Adrenal gland (tissue), 12 donors: ENCODE measurements around the gene ADAMTS16. TPM values are rescaled to one million over a fixed set of nuclear protein-coding genes. Genes with fewer than 3 reads are reported as not detected.

Experiments used
- DNase-seq, 7 donors: peaks; one replicate each; pipeline ENCODE4 v3.0.0-alpha.2; 2019 to 2020
- H3K27ac ChIP-seq, 5 donors: fragments of 200-600 bp; sonication (generic) in 4 of 5; 1 replicate in 3 of 5; 2 replicates in 2 of 5; pipeline versions ENCODE4 v1.5.1 to v1.8.0; 2016 to 2020; ENCODE audit warnings: mild to moderate bottlenecking in 1 of 5
- H3K27me3 ChIP-seq: fragments of 200-600 bp; 2 replicates; pipeline ENCODE4 v1.8.0; 2021
- H3K36me3 ChIP-seq, 2 donors: fragments of 200-600 bp; replicated peaks in 1 of 2; 1 replicate in 1 of 2; 2 replicates in 1 of 2; pipeline versions ENCODE4 v1.5.1 to v1.8.0; 2018 to 2022
- H3K4me1 ChIP-seq, 2 donors: fragments of 200-600 bp; replicated peaks in 1 of 2; 1 replicate in 1 of 2; 2 replicates in 1 of 2; pipeline versions ENCODE4 v1.5.1 to v1.8.0; 2018 to 2021
- H3K4me3 ChIP-seq, 4 donors: fragments of 200-600 bp; sonication (generic) in 3 of 4; one replicate each; pipeline ENCODE4 v1.5.1; 2016 to 2018
- H3K9me3 ChIP-seq, 3 donors: fragments of 200-600 bp; sonication (generic) in 1 of 3; replicated peaks in 1 of 3; 1 replicate in 2 of 3; 2 replicates in 1 of 3; pipeline versions ENCODE4 v1.5.1 to v1.8.0; 2016 to 2021
- CTCF ChIP-seq, 6 experiments: fragments of 450-650 bp in 4 of 6; fragments of 200-600 bp in 2 of 6; sonication (generic) in 1 of 6; IDR thresholded peaks; 1 replicate in 5 of 6; 2 replicates in 1 of 6; pipeline versions ENCODE4 v1.5.1 to v1.8.0; 2016 to 2021; ENCODE audit warnings: antibody characterized with exemption in 6 of 6, mild to moderate bottlenecking in 2 of 6, moderate library complexity in 1 of 6
- POLR2A ChIP-seq, 2 donors: fragments of 450-650 bp; IDR thresholded peaks; one replicate each; pipeline ENCODE4 v1.6.1; 2017; ENCODE audit warnings: antibody characterized with exemption in 2 of 2, mild to moderate bottlenecking in 2 of 2, moderate library complexity in 1 of 2
- WGBS, 4 donors: extraction: QIAGEN DNeasy Blood & Tissue Kit in 2 of 4; methylation state at CpG; one replicate each; pipeline versions ENCODE4 v1.1.5 to v1.1.7; 2013 to 2017; 5-methylcytosine and 5-hydroxymethylcytosine counted together
- intact Hi-C, 2 donors: fragments of 100-400 bp; cut with DNase I; formaldehyde crosslinking; loops; one replicate each; pipeline versions ENCODE4 v1.14.1 to v1.15.0; 2022 to 2023
- polyA plus RNA-seq, 3 donors: library from polyadenylated mRNA; stranded (reverse); fragments of 200-250 nt in 2 of 3; fragments of 350-450 nt in 1 of 3; fragmentation: Illumina TruSeq in 1 of 3; extraction: RNeasy Lipid Tissue Mini Kit (QIAGEN cat#74804) in 1 of 3; gene quantifications; one replicate each; pipeline ENCODE4 v1.2.3, GENCODE V29; 2013 to 2014
- total RNA-seq, 9 donors: library from RNA; depleted of rRNA in 4 of 9; stranded (reverse); fragments of >200 nt in 4 of 9; fragments of 120-200 nt in 1 of 9; fragmentation: NEBNext Ultra II Directional in 1 of 9; extraction: Animal tissue kit (Norgen Biotek cat#: 25700) in 1 of 9; gene quantifications; one replicate each; pipeline versions ENCODE4 v1.1.0 to v1.2.4, GENCODE V29; 2013 to 2023
- donor health status: healthy with polysubstance abuse.
- donor health status: Bipolar disorder and iron deficiency.
- donor health status: DM: yes; HTN: yes; CAD: no.
- donor health status: DM: no; HTN: no; CAD: no.
- donor health status: DM: no; HTN: no; CAD: no.
- donor health status: DM: yes; HTN: yes; CAD: no.

The ADAMTS16 gene
- total and polyA plus RNA-seq, 12 donors = 0.07 to 3.7 (median 0.19) TPM; not detected in 8

GRCh38 chr5:5179597-5179996 lies 39.5 kb downstream of the ADAMTS16 start:
- DNase-seq = no peak
- H3K9me3 ChIP-seq = no peaks in the 10 kb centered on the region
- no peaks in the 10 kb centered on the region for H3K4me1 ChIP-seq
- intact Hi-C loops = no loop called here
- TF ChIP-seq POLR2A (IDR thresholded peaks at IDR 0.05) (no peak), CTCF (IDR thresholded peaks at IDR 0.05) (no peak)
- WGBS, 4 donors = 63 to 83% (median 76%) methylated on average over 4 of the region's 4 CpGs
- H3K36me3 ChIP-seq = no peaks in the 10 kb centered on the region
- no peak overlapping the region for H3K4me3 ChIP-seq
- H3K27ac ChIP-seq = no peak overlapping the region
- no peaks in the 10 kb centered on the region for H3K27me3 ChIP-seq

GRCh38 chr5:5181650-5182324 lies 41.7 kb downstream of the ADAMTS16 start:
- TF ChIP-seq POLR2A (IDR thresholded peaks at IDR 0.05) (no peak), CTCF (IDR thresholded peaks at IDR 0.05) (no peak)
- 50 to 67% (median 62%) methylated on average over 12 to 14 of the region's 14 CpGs for WGBS, 4 donors
- H3K4me1 ChIP-seq = no peaks in the 10 kb centered on the region
- DNase-seq = no peak
- no peak overlapping the region for H3K27ac ChIP-seq
- intact Hi-C loops = no loop called here
- no peak overlapping the region for H3K4me3 ChIP-seq
- H3K27me3 ChIP-seq = no peaks in the 10 kb centered on the region
- no peaks in the 10 kb centered on the region for H3K9me3 ChIP-seq
- no peaks in the 10 kb centered on the region for H3K36me3 ChIP-seq

DNA sequence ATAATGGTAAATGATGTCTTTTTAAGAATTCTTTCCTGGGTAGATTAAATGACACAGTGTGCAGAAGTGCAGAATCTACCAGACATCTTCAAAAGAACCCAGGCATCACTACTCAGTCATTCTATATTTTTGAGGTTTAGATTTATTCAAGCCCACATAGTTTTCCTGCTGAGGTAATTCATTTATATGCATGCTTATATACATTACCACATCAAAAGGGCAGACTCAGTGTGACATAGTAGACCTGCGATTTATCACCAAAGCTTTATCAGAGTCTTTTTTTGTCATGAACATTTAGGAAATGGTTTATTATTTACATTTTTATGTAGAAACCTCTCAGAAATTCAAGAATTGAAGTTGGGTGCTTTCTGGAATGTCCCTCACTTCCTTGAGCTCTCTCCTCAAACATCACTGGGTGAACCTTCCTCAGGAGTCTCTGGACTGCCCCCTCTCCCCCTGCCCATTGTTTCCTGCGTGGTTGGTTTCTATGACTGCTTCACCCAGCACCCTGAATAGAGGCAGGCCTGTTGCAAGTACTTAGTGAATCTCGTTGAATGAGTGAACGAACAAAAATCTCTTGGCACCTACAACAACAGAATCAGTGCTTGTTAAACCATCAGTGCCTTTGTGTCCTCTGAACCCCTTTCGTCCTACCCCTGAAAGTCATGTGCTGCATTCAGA lies 42.5 kb downstream of the ADAMTS16 start:
- Histone ChIP-seq H3K36me3 (no peaks in the 10 kb centered on the region), H3K4me1 (no peaks in the 10 kb centered on the region), H3K4me3 (no peak overlapping the region), H3K27me3 (no peaks in the 10 kb centered on the region), H3K9me3 (no peaks in the 10 kb centered on the region), H3K27ac (no peak overlapping the region)
- no peak for DNase-seq
- intact Hi-C loops = no loop called here
- 58 to 73% (median 68%) methylated on average over 5 of the region's 5 CpGs for WGBS, 4 donors
- TF ChIP-seq CTCF (IDR thresholded peaks at IDR 0.05) (no peak), POLR2A (IDR thresholded peaks at IDR 0.05) (no peak)

- Histone ChIP-seq H3K4me3 (no peak overlapping the region), H3K9me3 (no peaks in the 10 kb centered on the region), H3K4me1 (no peaks in the 10 kb centered on the region), H3K27ac (no peak overlapping the region), H3K36me3 (no peaks in the 10 kb centered on the region), H3K27me3 (no peaks in the 10 kb centered on the region)
- 17 to 38% (median 25%) methylated on average over 10 to 16 of the region's 16 CpGs for WGBS, 4 donors
- intact Hi-C loops = no loop called here
- DNase-seq = no peak
- TF ChIP-seq CTCF (IDR thresholded peaks at IDR 0.05) (no peak), POLR2A (IDR thresholded peaks at IDR 0.05) (no peak)
These were observed 43.1 kb downstream of the ADAMTS16 start for GRCh38 chr5:5183189-5183699.
